ENCODE data around the gene SRM. TPM values are rescaled to one million over a fixed set of nuclear protein-coding genes. Genes with fewer than 3 reads are reported as not detected.
"Not testable (repeated sequence)": the region's sequence is repeated elsewhere in the genome, so short reads cannot be mapped to it uniquely, and the experiment has no call there.

Gene SRM
- total RNA-seq, 2 experiments from 2014 or later: 240 TPM

GRCh38 chr1:11051781-11052511 lies 7.9 kb downstream of the SRM start:
- Mint-ChIP-seq H3K9me3 (no peaks in the 10 kb centered on the region), H3K4me1 (ENCODE audit: low read depth) (peaks cover 7% of the 10 kb centered on the region)
- TF ChIP-seq CTCF (IDR thresholded peaks at IDR 0.05): no peak

GRCh38 chr1:11051121-11051520 lies 8.7 kb downstream of the SRM start:
- H3K9me3 Mint-ChIP-seq: not testable (repeated sequence)

More at GRCh38 chr1:11051781-11052511, 7.9 kb downstream of the SRM start:
- H3K27ac Mint-ChIP-seq: no peak overlapping the region
- ChIA-PET CTCF (interaction anchor here (8.1 kb wide), 1 partner anchor 15 kb away, joined by 62 read pairs; no protein-coding TSS in a partner anchor), POLR2A (interaction anchor here (0.5 to 4.1 kb wide), 7 partner anchors 10 to 163 kb away, joined by 3 to 25 read pairs (median 3); no protein-coding TSS in a partner anchor)
- H3K27me3 Mint-ChIP-seq: no peaks in the 10 kb centered on the region
- H3K36me3 Mint-ChIP-seq (ENCODE audit: low read depth): peaks cover 11% of the 10 kb centered on the region
- no peak overlapping the region for H3K4me3 Mint-ChIP-seq
- DNase-seq (no peak), ATAC-seq (no peak)
- intact Hi-C loops (cut with micrococcal nuclease): no loop called here

GRCh38 chr1:11046625-11047365 lies 13.0 kb downstream of the SRM start, which contains the start of gene MASP2:
Gene MASP2 (minus strand): TSS chr1:11047239. CDS start chr1:11047207, 32 bp downstream.
- Mint-ChIP-seq H3K4me3 (no peak within 1 kb of the TSS), H3K27ac (no peak within 1 kb of the TSS), H3K27me3 (no peaks in the 10 kb centered on the region), H3K9me3 (no peaks in the 10 kb centered on the region), H3K36me3 (ENCODE audit: low read depth) (no peaks in the 10 kb centered on the region), H3K4me1 (ENCODE audit: low read depth) (no peaks in the 10 kb centered on the region)
- DNase-seq: no peak
- TF ChIP-seq CTCF (IDR thresholded peaks at IDR 0.05): no peak
- intact Hi-C loops (cut with micrococcal nuclease): no loop called here
- ChIA-PET CTCF (interaction anchor here (8.1 kb wide), 1 partner anchor 9 kb away, joined by 62 read pairs; no protein-coding TSS in a partner anchor), POLR2A (interaction anchor here (0.9 to 1.0 kb wide), 2 partner anchors 15 to 23 kb away, joined by 3 read pairs; no protein-coding TSS in a partner anchor)
- ATAC-seq: no peak

More at GRCh38 chr1:11051121-11051520, 8.7 kb downstream of the SRM start:
- intact Hi-C loops (cut with micrococcal nuclease); H3K27ac Mint-ChIP-seq; H3K4me3 Mint-ChIP-seq; ATAC-seq; H3K36me3 Mint-ChIP-seq (ENCODE audit: low read depth); DNase-seq; H3K27me3 Mint-ChIP-seq; H3K4me1 Mint-ChIP-seq (ENCODE audit: low read depth): not testable (repeated sequence)
- ChIA-PET POLR2A (interaction anchor here (1.0 to 4.1 kb wide), 5 partner anchors 11 to 164 kb away, joined by 3 to 25 read pairs (median 5); partner anchors contain the start of gene TARDBP), CTCF (interaction anchor here (8.1 kb wide), 1 partner anchor 14 kb away, joined by 62 read pairs; no protein-coding TSS in a partner anchor)

- ATAC-seq: no peak
- H3K4me1 Mint-ChIP-seq (ENCODE audit: low read depth): no peaks in the 10 kb centered on the region
- DNase-seq: no peak
Measured at GRCh38 chr1:11046270-11046566, 13.6 kb downstream of the SRM start.

More at GRCh38 chr1:11046270-11046566, 13.6 kb downstream of the SRM start:
- intact Hi-C loops (cut with micrococcal nuclease): no loop called here
- Mint-ChIP-seq H3K36me3 (ENCODE audit: low read depth) (no peaks in the 10 kb centered on the region), H3K9me3 (no peaks in the 10 kb centered on the region), H3K4me3 (no peak overlapping the region), H3K27me3 (no peaks in the 10 kb centered on the region), H3K27ac (no peak overlapping the region)
- no peak for TF ChIP-seq CTCF (IDR thresholded peaks at IDR 0.05)
- ChIA-PET POLR2A (interaction anchor here (0.9 kb wide), 1 partner anchor 24 kb away, joined by 3 read pairs; no protein-coding TSS in a partner anchor), CTCF (interaction anchor here (8.1 kb wide), 1 partner anchor 9 kb away, joined by 62 read pairs; no protein-coding TSS in a partner anchor)

All from activated CD8-positive, alpha-beta T cell treated with anti-CD3 and anti-CD28 coated beads for 36 hours (primary cell).